SKM-1 treated with dmso at 0.1 percent for 144 hours (cell line): ENCODE data around the gene CACNA1D.
"Not testable (repeated sequence)": the region's sequence is repeated elsewhere in the genome, so short reads cannot be mapped to it uniquely, and the experiment has no call there.

Experiments used
- DNase-seq: peaks from one replicate; lab custom pipeline; 2025; ENCODE audit not compliant: unreplicated experiment; lab: John Stamatoyannopoulos, UW

Gene CACNA1D

GRCh38 chr3:53570709-53571108 is 76.3 kb downstream of the CACNA1D start:
- no peak for DNase-seq

GRCh38 chr3:53571264-53571663 is 76.9 kb downstream of the CACNA1D start:
- DNase-seq: no peak

- DNase-seq: not testable (repeated sequence)
Observed at GRCh38 chr3:53572184-53572583, 77.8 kb downstream of the CACNA1D start.

GRCh38 chr3:53577506-53577905 is 83.1 kb downstream of the CACNA1D start:
- DNase-seq: peak; percentile 80

GRCh38 chr3:53579636-53580035 is 85.2 kb downstream of the CACNA1D start:
- no peak for DNase-seq

- DNase-seq: no peak
Observed at GRCh38 chr3:53581671-53582070, 87.3 kb downstream of the CACNA1D start.

- no peak for DNase-seq
Observed at GRCh38 chr3:53583161-53583690, 88.8 kb downstream of the CACNA1D start.

GRCh38 chr3:53585049-53585448 is 90.6 kb downstream of the CACNA1D start:
- no peak for DNase-seq

- DNase-seq: no peak
Observed at GRCh38 chr3:53585627-53586026, 91.2 kb downstream of the CACNA1D start.

- no peak for DNase-seq
Observed at GRCh38 chr3:53588122-53588521, 93.7 kb downstream of the CACNA1D start.

- no peak for DNase-seq
Observed at GRCh38 chr3:53589201-53589600, 94.8 kb downstream of the CACNA1D start.

- DNase-seq: no peak
Observed at GRCh38 chr3:53589806-53590205, 95.4 kb downstream of the CACNA1D start.

GRCh38 chr3:53590606-53591005 is 96.2 kb downstream of the CACNA1D start:
- DNase-seq: no peak

GRCh38 chr3:53591646-53592045 is 97.2 kb downstream of the CACNA1D start:
- DNase-seq: no peak

- no peak for DNase-seq
Observed at GRCh38 chr3:53592862-53593261, 98.5 kb downstream of the CACNA1D start.

GRCh38 chr3:53593611-53594010 is 99.2 kb downstream of the CACNA1D start:
- no peak for DNase-seq

GRCh38 chr3:53594276-53594675 is 99.9 kb downstream of the CACNA1D start:
- DNase-seq: no peak

- DNase-seq: no peak
Observed at GRCh38 chr3:53595660-53596059, 101.2 kb downstream of the CACNA1D start.

GRCh38 chr3:53597136-53597915 is 102.9 kb downstream of the CACNA1D start:
- no peak for DNase-seq

- DNase-seq: no peak
Observed at GRCh38 chr3:53599771-53600170, 105.4 kb downstream of the CACNA1D start.

GRCh38 chr3:53602866-53603265 is 108.5 kb downstream of the CACNA1D start:
- DNase-seq: no peak

GRCh38 chr3:53604232-53604631 is 109.8 kb downstream of the CACNA1D start:
- DNase-seq: no peak

GRCh38 chr3:53606793-53607192 is 112.4 kb downstream of the CACNA1D start:
- no peak for DNase-seq
